ENCODE data around the gene ZNF638. TPM values are rescaled to one million over a fixed set of nuclear protein-coding genes. Genes with fewer than 3 reads are reported as not detected.

The ZNF638 gene
- total RNA-seq, 1 experiment from 2014 or later: 108 TPM

GRCh38 chr2:71303849-71304248, 27.7 kb upstream of the ZNF638 start:
- H4K20me1 ChIP-seq (ENCODE audit: insufficient read depth): peaks cover 4% of the 10 kb centered on the region; the same call in 1 of the 2 replicates
- no peak for DNase-seq (ENCODE audit: low read depth, low spot score)
- no peaks in the 10 kb centered on the region for H3K36me3 ChIP-seq (ENCODE audit: control insufficient read depth in 1 of 2, insufficient read depth in 2 of 2, low read length in 2 of 2)
- no peaks in the 10 kb centered on the region for H3K9me3 ChIP-seq (ENCODE audit: control insufficient read depth in 1 of 2, insufficient read depth in 1 of 2, low read depth in 1 of 2, low read length in 2 of 2)
- ChIA-PET POLR2A (no interaction called here), CTCF (interaction anchor here (2.1 kb wide), 1 partner anchor 28 kb away, joined by 5 read pairs; the partner anchor contains the start of gene ZNF638), RAD21 (ENCODE audit: low non-redundant PET in 1 of 2, low total read pairs in 2 of 2, uncharacterized antibody in 2 of 2, unreplicated experiment in 2 of 2) (no interaction called here)
- H3K9me2 ChIP-seq (ENCODE audit: insufficient read depth): no peaks in the 10 kb centered on the region
- no peak for ATAC-seq
- H3K4me3 ChIP-seq (replicated peaks in 1 of 2; ENCODE audit: low read depth in 1 of 2, low read length in 2 of 2): no peak overlapping the region
- no peaks in the 10 kb centered on the region for H3K4me1 ChIP-seq (ENCODE audit: control insufficient read depth in 1 of 2, insufficient read depth in 2 of 2, low read length in 2 of 2)
- H3K9ac ChIP-seq (ENCODE audit: low read length): no peak overlapping the region
- no peaks in the 10 kb centered on the region for H3K27me3 ChIP-seq (ENCODE audit: insufficient read depth, low read length)
- no peak for TF ChIP-seq ATF3 (IDR thresholded peaks at IDR 0.05)
- no peak for TF ChIP-seq RAD21 (IDR thresholded peaks at IDR 0.05; ENCODE audit: low read depth)
- TF ChIP-seq YY1 (IDR thresholded peaks at IDR 0.05; ENCODE audit: extremely low read depth, insufficient replicate concordance, low read depth, low read length): no peak
- TF ChIP-seq CTCF (IDR thresholded peaks at IDR 0.05 in 2 of 3, conservative IDR thresholded peaks at IDR 0.05 in 1 of 3; ENCODE audit: borderline replicate concordance in 1 of 3, insufficient read depth in 1 of 3, low read depth in 2 of 3, low read length in 2 of 3): no peak
- TF ChIP-seq POLR2A (IDR thresholded peaks at IDR 0.05; ENCODE audit: borderline replicate concordance, extremely low read depth, insufficient read depth, insufficient read length): no peak
- TF ChIP-seq MAX (IDR thresholded peaks at IDR 0.05): no peak
- no peak for TF ChIP-seq ZBTB33 (IDR thresholded peaks at IDR 0.05; ENCODE audit: extremely low read depth, insufficient replicate concordance, low read length)
- no peak for TF ChIP-seq SRF (IDR thresholded peaks at IDR 0.05; ENCODE audit: low read depth)
- no peak for TF ChIP-seq SIN3A (IDR thresholded peaks at IDR 0.05; ENCODE audit: low read depth)
- no peak for TF ChIP-seq EZH2phosphoT487 (IDR thresholded peaks at IDR 0.05; ENCODE audit: borderline replicate concordance)
- TF ChIP-seq EZH2 (IDR thresholded peaks at IDR 0.05): no peak
- no peak for TF ChIP-seq JUND (IDR thresholded peaks at IDR 0.05)
- no peak for TF ChIP-seq CBX3 (IDR thresholded peaks at IDR 0.05; ENCODE audit: low read depth)
- TF ChIP-seq ELF1 (IDR thresholded peaks at IDR 0.05; ENCODE audit: borderline replicate concordance, low read depth): no peak
- TF ChIP-seq SP1 (IDR thresholded peaks at IDR 0.05; ENCODE audit: low read depth): no peak
- peaks cover 23% of the 10 kb centered on the region for H3K79me2 ChIP-seq (ENCODE audit: insufficient read depth, low read length)
- intact Hi-C loops (cut with micrococcal nuclease): no loop called here
- H2AFZ ChIP-seq (ENCODE audit: low read depth, low read length, poor library complexity, severe bottlenecking): no peak overlapping the region
- no TSS peak for BruUV-seq (replicated peaks)
- H3K27ac ChIP-seq (ENCODE audit: low read depth, low read length): no peak overlapping the region
- H3K4me2 ChIP-seq (ENCODE audit: low read length): no peak overlapping the region
